DND-41 (cell line): ENCODE results near the gene HRC.

Experiments used
- EZH2 ChIP-seq: IDR thresholded peaks from 3 replicates; pipeline ENCODE4 v1.6.1; 2012; ENCODE audit warnings: borderline replicate concordance, low read depth, mild to moderate bottlenecking, moderate library complexity, low read length, inconsistent platforms; ENCODE audit not compliant: severe bottlenecking
- TF ChIP-seq, protein P1 (sequence below): IDR thresholded peaks from 2 replicates; pipeline ENCODE4 v1.5.1; 2012; ENCODE audit warnings: borderline replicate concordance, low read length, moderate library complexity, mild to moderate bottlenecking; ENCODE audit not compliant: poor library complexity, severe bottlenecking; ENCODE audit errors: extremely low read depth

DNA sequence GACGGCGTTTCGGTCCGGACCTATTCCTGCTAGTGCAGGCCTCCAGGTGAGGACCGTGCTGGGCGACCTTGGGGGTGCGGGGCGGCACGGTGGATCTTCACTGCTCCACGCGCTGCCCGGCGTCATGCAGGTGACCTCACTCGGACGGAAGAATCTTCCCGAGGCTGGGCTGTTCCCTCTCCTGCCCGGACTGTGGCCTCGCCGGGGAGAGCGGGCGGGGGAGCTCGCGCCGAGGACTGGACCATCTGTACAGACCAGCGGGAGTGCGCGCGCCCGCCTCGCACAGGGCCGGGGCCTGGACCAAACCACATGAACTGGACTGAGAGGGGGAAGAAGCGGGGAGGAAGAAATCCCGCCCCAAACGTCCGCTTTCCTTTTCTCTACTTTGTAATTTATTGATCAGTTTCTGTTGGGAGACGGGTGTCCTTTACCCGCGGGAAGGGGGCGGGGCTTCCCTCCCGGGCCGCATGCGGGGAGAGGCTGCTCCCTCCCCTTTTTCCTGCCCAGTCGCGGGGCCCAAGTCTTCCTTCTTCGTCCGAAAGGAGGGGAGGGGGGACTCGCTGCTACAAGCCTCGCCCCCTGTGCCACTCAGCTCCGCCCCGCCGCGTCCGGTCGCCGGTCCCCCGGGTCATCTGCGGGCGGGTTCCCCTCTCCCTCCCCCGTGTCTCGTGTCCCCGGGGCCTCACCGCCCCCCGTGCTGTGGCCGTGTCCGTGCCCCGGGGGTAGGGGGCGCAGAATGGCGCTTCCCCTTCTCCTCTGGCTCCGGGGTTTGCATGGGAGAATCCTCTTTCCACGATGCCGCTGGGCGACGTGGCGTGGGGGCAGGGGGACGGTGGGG is 4.9 kb downstream of the HRC start:
- TF ChIP-seq, protein P1, sequence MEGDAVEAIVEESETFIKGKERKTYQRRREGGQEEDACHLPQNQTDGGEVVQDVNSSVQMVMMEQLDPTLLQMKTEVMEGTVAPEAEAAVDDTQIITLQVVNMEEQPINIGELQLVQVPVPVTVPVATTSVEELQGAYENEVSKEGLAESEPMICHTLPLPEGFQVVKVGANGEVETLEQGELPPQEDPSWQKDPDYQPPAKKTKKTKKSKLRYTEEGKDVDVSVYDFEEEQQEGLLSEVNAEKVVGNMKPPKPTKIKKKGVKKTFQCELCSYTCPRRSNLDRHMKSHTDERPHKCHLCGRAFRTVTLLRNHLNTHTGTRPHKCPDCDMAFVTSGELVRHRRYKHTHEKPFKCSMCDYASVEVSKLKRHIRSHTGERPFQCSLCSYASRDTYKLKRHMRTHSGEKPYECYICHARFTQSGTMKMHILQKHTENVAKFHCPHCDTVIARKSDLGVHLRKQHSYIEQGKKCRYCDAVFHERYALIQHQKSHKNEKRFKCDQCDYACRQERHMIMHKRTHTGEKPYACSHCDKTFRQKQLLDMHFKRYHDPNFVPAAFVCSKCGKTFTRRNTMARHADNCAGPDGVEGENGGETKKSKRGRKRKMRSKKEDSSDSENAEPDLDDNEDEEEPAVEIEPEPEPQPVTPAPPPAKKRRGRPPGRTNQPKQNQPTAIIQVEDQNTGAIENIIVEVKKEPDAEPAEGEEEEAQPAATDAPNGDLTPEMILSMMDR, result no peak
- TF ChIP-seq EZH2, result no peak
